ENCODE data around the gene UBE2Q1. TPM values are rescaled to one million over a fixed set of nuclear protein-coding genes. Genes with fewer than 3 reads are reported as not detected.

Gene UBE2Q1
- total and polyA plus RNA-seq, 2 of the 4 experiments (the other 2 are of a cell fraction), result 20.6 to 24.7 TPM

DNA sequence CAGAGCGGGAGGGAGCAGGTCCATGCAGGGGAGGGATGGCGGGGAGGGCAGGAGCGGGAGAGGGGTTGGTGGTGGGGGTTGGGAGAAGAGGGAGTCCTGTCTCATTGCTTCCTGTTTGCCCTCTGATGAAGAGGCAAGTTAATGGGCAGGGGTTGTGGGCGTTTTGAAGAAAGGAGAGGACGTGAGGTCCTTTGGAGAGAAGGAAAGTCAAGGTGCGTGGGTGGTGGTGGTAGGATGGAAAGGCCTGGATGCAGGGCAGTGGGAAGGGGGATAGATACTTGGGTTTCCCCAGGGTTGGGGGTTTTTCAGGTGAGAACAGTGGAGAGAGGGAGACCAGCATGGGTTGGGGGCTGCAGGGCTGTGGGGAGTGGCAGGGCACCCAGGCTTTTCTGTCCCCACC is 17.2 kb downstream of the UBE2Q1 start:
- H3K27me3 ChIP-seq (ENCODE audit: control insufficient read depth, insufficient read depth, low read length), result peaks cover 72% of the 10 kb centered on the region
- no peak overlapping the region for H3K18ac ChIP-seq (ENCODE audit: low read depth, low read length)
- H3K9me3 ChIP-seq (ENCODE audit: control insufficient read depth, insufficient read depth, low read length), result no peaks in the 10 kb centered on the region
- TF ChIP-seq RFX5 (IDR thresholded peaks at IDR 0.05; ENCODE audit: low read depth, low read length) (no peak), BHLHE40 (IDR thresholded peaks at IDR 0.05; ENCODE audit: low read depth, low read length) (no peak)
- in situ Hi-C loops (cut with MboI; ENCODE audit: low sequenced_read_pairs), result no loop called here
- H3K4me2 ChIP-seq (ENCODE audit: low read depth, low read length), result no peak overlapping the region
- H3K14ac ChIP-seq (replicated peaks; ENCODE audit: low read depth, low read length), result no peak overlapping the region
- H2BK120ac ChIP-seq (ENCODE audit: low read depth, low read length), result no peak overlapping the region
- dilution Hi-C loops (cut with HindIII; ENCODE audit: low sequenced_read_pairs, unreplicated experiment), result no loop called here
- H3K9ac ChIP-seq (ENCODE audit: low read depth, low read length), result no peak overlapping the region
- no peaks in the 10 kb centered on the region for H4K20me1 ChIP-seq (ENCODE audit: insufficient read depth, low read length)
- H3K4me3 ChIP-seq (ENCODE audit: insufficient read depth, low read depth, low read length), result no peak overlapping the region
- DNase-seq, result no peak
- ChIA-PET CTCF (interaction anchor here (1.1 kb wide), 1 partner anchor 62 kb away, joined by 4 read pairs; no protein-coding TSS in a partner anchor), POLR2A (ENCODE audit: unreplicated experiment) (no interaction called here)
- H3K27ac ChIP-seq (ENCODE audit: insufficient read depth, low read length), result no peak overlapping the region
- H2BK20ac ChIP-seq (ENCODE audit: low read depth, low read length), result no peak overlapping the region
- 13% methylated on average over 3 of the region's 6 CpGs; no CpG with 5 or more reads in 1 of the 2 experiments for WGBS, 2 experiments (ENCODE audit: extremely low coverage in 2 of 2, insufficient read length in 1 of 2)
- no peaks in the 10 kb centered on the region for H3K9me1 ChIP-seq (ENCODE audit: insufficient read depth, low read length)
- no peak overlapping the region for H2BK15ac ChIP-seq (ENCODE audit: low read depth, low read length)
- H4K91ac ChIP-seq (ENCODE audit: insufficient read depth, low read depth, low read length), result no peak overlapping the region
- H2AK5ac ChIP-seq (ENCODE audit: low read depth, low read length), result no peak overlapping the region
- no peak overlapping the region for H4K5ac ChIP-seq (ENCODE audit: low read depth, low read length)
- no peaks in the 10 kb centered on the region for H3K36me3 ChIP-seq (ENCODE audit: control insufficient read depth, insufficient read depth, low read length)
- H3K4ac ChIP-seq (ENCODE audit: low read depth, low read length), result no peak overlapping the region
- BruUV-seq (replicated peaks), result no TSS peak
- H2BK5ac ChIP-seq (ENCODE audit: low read depth, low read length, poor library complexity, severe bottlenecking), result no peak overlapping the region
- H3K23ac ChIP-seq (ENCODE audit: low read depth, low read length), result no peak overlapping the region
- no peak overlapping the region for H3K56ac ChIP-seq (ENCODE audit: extremely low read depth, insufficient read depth, low read length)
- no peak for ATAC-seq (ENCODE audit: low read depth)
- H2AK9ac ChIP-seq (replicated peaks; ENCODE audit: low read depth, low read length, poor library complexity), result no peak overlapping the region
- intact Hi-C loops (cut with micrococcal nuclease), result no loop called here
- no peak overlapping the region for H4K8ac ChIP-seq (ENCODE audit: low read depth in 2 of 2, low read length in 2 of 2)
- H3K79me1 ChIP-seq (ENCODE audit: low read depth in 1 of 2, low read length in 2 of 2), result no peaks in the 10 kb centered on the region
- no peak overlapping the region for H2AFZ ChIP-seq (replicated peaks; ENCODE audit: low read length, poor library complexity)
- H3K4me1 ChIP-seq (ENCODE audit: control insufficient read depth, insufficient read depth, low read length), result no peaks in the 10 kb centered on the region

Measured in IMR-90 (cell line).